ENCODE data around the gene MYH10. TPM values are rescaled to one million over a fixed set of nuclear protein-coding genes. Genes with fewer than 3 reads are reported as not detected.

MYH10 gene
- total RNA-seq, 2 experiments from 2014 or later = 13.1 to 13.4 TPM

GRCh38 chr17:8588877-8589554 lies 41.5 kb downstream of the MYH10 start:
- Mint-ChIP-seq H3K9me3 (no peaks in the 10 kb centered on the region), H3K4me3 (no peak overlapping the region), H3K36me3 (ENCODE audit: low read depth) (no peaks in the 10 kb centered on the region), H3K4me1 (ENCODE audit: low read depth) (no peaks in the 10 kb centered on the region), H3K27ac (no peak overlapping the region), H3K27me3 (ENCODE audit: low read depth) (peaks cover 4% of the 10 kb centered on the region)
- no peak for DNase-seq
- intact Hi-C loops (cut with micrococcal nuclease) = no loop called here
- CTCF ChIA-PET = no interaction called here

- Mint-ChIP-seq H3K4me3 (no peak overlapping the region), H3K4me1 (ENCODE audit: low read depth) (no peaks in the 10 kb centered on the region), H3K27ac (no peak overlapping the region), H3K27me3 (ENCODE audit: low read depth) (peaks cover 3% of the 10 kb centered on the region), H3K36me3 (ENCODE audit: low read depth) (no peaks in the 10 kb centered on the region), H3K9me3 (no peaks in the 10 kb centered on the region)
- intact Hi-C loops (cut with micrococcal nuclease) = no loop called here
- DNase-seq = no peak
- CTCF ChIA-PET = no interaction called here
Observed at GRCh38 chr17:8586766-8587165, 43.8 kb downstream of the MYH10 start.

- intact Hi-C loops (cut with micrococcal nuclease) = no loop called here
- H3K27ac Mint-ChIP-seq = no peak overlapping the region
- no peaks in the 10 kb centered on the region for H3K27me3 Mint-ChIP-seq (ENCODE audit: low read depth)
- H3K4me3 Mint-ChIP-seq = no peak overlapping the region
- DNase-seq = no peak
- H3K4me1 Mint-ChIP-seq (ENCODE audit: low read depth) = peaks cover 4% of the 10 kb centered on the region
- no peaks in the 10 kb centered on the region for H3K36me3 Mint-ChIP-seq (ENCODE audit: low read depth)
- H3K9me3 Mint-ChIP-seq = no peaks in the 10 kb centered on the region
- CTCF ChIA-PET = no interaction called here
Observed at GRCh38 chr17:8585911-8586310, 44.6 kb downstream of the MYH10 start.

- DNase-seq = no peak
- H3K4me1 Mint-ChIP-seq (ENCODE audit: low read depth) = peaks cover 6% of the 10 kb centered on the region
- no peak overlapping the region for H3K4me3 Mint-ChIP-seq
- H3K27me3 Mint-ChIP-seq (ENCODE audit: low read depth) = no peaks in the 10 kb centered on the region
- no peak overlapping the region for H3K27ac Mint-ChIP-seq
- no peaks in the 10 kb centered on the region for H3K9me3 Mint-ChIP-seq
- H3K36me3 Mint-ChIP-seq (ENCODE audit: low read depth) = no peaks in the 10 kb centered on the region
- CTCF ChIA-PET = no interaction called here
- intact Hi-C loops (cut with micrococcal nuclease) = no loop called here
Observed at GRCh38 chr17:8583954-8584353, 46.6 kb downstream of the MYH10 start.

- Mint-ChIP-seq H3K4me3 (no peak overlapping the region), H3K36me3 (ENCODE audit: low read depth) (no peaks in the 10 kb centered on the region), H3K27ac (no peak overlapping the region), H3K4me1 (ENCODE audit: low read depth) (peaks cover 6% of the 10 kb centered on the region), H3K27me3 (ENCODE audit: low read depth) (no peaks in the 10 kb centered on the region), H3K9me3 (no peaks in the 10 kb centered on the region)
- peak; percentile 18 for DNase-seq
- CTCF ChIA-PET = interaction anchor here (1.0 to 1.7 kb wide), 2 partner anchors 166 to 205 kb away, joined by 3 to 4 read pairs; no protein-coding TSS in a partner anchor
- intact Hi-C loops (cut with micrococcal nuclease) = no loop called here
Observed at GRCh38 chr17:8580952-8581658, 49.4 kb downstream of the MYH10 start.

DNA sequence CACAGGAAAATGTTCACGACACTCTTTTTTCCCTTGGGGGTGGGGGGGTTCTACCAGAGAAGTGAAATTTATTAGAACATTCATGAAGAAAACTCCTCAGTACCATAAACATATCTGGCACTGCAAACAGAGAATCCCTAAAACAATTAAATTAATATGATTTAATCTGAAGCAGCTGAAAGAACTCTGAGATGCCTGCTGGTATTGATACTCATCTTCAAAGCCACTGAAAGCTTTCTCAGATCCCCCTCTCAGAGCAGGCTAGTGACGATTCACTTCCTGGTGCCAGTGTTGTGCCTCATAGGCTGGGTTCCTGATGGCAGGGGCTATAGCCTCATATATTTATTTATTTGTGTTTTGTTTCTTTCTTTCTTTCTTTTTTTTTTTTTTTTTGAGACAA lies 52.7 kb downstream of the MYH10 start:
- intact Hi-C loops (cut with micrococcal nuclease) = no loop called here
- CTCF ChIA-PET = interaction anchor here (0.7 kb wide), 1 partner anchor 498 kb away, joined by 5 read pairs; no protein-coding TSS in a partner anchor
- H3K27me3 Mint-ChIP-seq (ENCODE audit: low read depth) = no peaks in the 10 kb centered on the region
- H3K4me1 Mint-ChIP-seq (ENCODE audit: low read depth) = peaks cover 6% of the 10 kb centered on the region
- H3K36me3 Mint-ChIP-seq (ENCODE audit: low read depth) = no peaks in the 10 kb centered on the region
- no peak overlapping the region for H3K4me3 Mint-ChIP-seq
- DNase-seq = peak; percentile 7
- no peak overlapping the region for H3K27ac Mint-ChIP-seq
- no peaks in the 10 kb centered on the region for H3K9me3 Mint-ChIP-seq

GRCh38 chr17:8576559-8577294 lies 53.8 kb downstream of the MYH10 start:
- Mint-ChIP-seq H3K4me1 (ENCODE audit: low read depth) (peaks cover 6% of the 10 kb centered on the region), H3K9me3 (no peaks in the 10 kb centered on the region), H3K27me3 (ENCODE audit: low read depth) (no peaks in the 10 kb centered on the region), H3K4me3 (no peak overlapping the region), H3K36me3 (ENCODE audit: low read depth) (no peaks in the 10 kb centered on the region), H3K27ac (no peak overlapping the region)
- DNase-seq = no peak
- intact Hi-C loops (cut with micrococcal nuclease) = no loop called here
- CTCF ChIA-PET = no interaction called here

DNA sequence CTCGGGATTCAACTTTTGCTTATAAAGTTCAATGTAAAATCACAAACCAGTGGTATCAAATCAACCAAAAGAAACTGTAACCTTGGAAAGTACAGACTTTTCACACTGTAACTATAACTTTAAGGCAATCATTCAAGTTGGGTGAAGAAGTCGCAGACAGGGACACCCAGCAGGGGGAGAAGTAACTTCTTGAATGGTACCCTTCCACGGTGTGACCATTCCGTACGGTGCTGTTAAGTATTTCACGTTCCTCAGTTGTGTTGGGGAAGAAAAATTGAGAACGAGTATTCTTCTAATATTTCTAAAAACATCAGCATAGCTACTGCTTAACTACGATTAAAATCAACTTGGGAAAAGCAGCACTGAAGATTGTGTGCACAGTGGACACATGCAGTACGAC lies 55.8 kb downstream of the MYH10 start:
- H3K4me3 Mint-ChIP-seq = no peak overlapping the region

GRCh38 chr17:8572764-8573163 lies 57.8 kb downstream of the MYH10 start:
- DNase-seq = no peak
- CTCF ChIA-PET = interaction anchor here (0.6 to 1.1 kb wide), 2 partner anchors 149 to 426 kb away, joined by 3 read pairs; no protein-coding TSS in a partner anchor
- intact Hi-C loops (cut with micrococcal nuclease) = loop anchor here (5.0 kb wide), 2 partner anchors 175 to 325 kb away; no protein-coding TSS in a partner anchor
- no peak overlapping the region for H3K4me3 Mint-ChIP-seq
- H3K4me1 Mint-ChIP-seq (ENCODE audit: low read depth) = no peaks in the 10 kb centered on the region
- no peaks in the 10 kb centered on the region for H3K9me3 Mint-ChIP-seq
- H3K27me3 Mint-ChIP-seq (ENCODE audit: low read depth) = no peaks in the 10 kb centered on the region
- no peak overlapping the region for H3K27ac Mint-ChIP-seq
- H3K36me3 Mint-ChIP-seq (ENCODE audit: low read depth) = no peaks in the 10 kb centered on the region

More for the DNA sequence above, 55.8 kb downstream of the MYH10 start:
- intact Hi-C loops (cut with micrococcal nuclease) = loop anchor here (5.0 kb wide), 2 partner anchors 173 to 323 kb away; no protein-coding TSS in a partner anchor
- H3K36me3 Mint-ChIP-seq (ENCODE audit: low read depth) = no peaks in the 10 kb centered on the region
- no peak overlapping the region for H3K27ac Mint-ChIP-seq
- no peaks in the 10 kb centered on the region for H3K4me1 Mint-ChIP-seq (ENCODE audit: low read depth)
- H3K27me3 Mint-ChIP-seq (ENCODE audit: low read depth) = no peaks in the 10 kb centered on the region
- DNase-seq = no peak
- CTCF ChIA-PET = no interaction called here
- H3K9me3 Mint-ChIP-seq = no peaks in the 10 kb centered on the region

DNA sequence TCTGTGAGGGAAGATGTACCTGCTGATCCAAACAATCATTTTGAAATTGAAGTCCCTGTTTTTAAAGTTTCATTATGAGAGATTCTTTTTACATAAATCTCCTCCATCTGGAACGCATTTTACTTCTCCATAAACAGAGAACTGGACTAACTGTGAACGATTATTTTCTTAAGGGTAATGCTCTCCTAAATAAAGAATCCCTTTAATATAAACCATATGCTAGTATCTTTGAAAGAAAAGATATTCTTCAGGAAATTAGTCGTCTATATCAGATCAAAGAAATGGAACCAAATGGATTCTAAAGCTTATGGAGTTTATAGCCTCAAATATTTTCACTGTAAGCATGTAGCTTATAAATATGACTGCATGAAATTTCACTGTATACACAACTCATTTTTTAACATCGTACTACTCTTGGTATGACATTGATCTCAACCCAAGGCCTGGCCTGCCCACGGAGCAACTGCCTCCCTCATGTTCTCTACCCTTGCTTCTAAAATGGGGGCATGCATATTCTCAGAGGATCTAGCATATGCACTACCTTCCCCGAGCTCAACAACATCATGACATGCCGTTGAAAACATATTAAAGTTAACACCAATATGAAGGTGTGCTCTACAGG lies 66.4 kb downstream of the MYH10 start:
- no peak overlapping the region for H3K4me3 Mint-ChIP-seq
- no peak for DNase-seq
- intact Hi-C loops (cut with micrococcal nuclease) = no loop called here
- no peaks in the 10 kb centered on the region for H3K4me1 Mint-ChIP-seq (ENCODE audit: low read depth)
- no peaks in the 10 kb centered on the region for H3K36me3 Mint-ChIP-seq (ENCODE audit: low read depth)
- no peak overlapping the region for H3K27ac Mint-ChIP-seq
- CTCF ChIA-PET = no interaction called here
- H3K9me3 Mint-ChIP-seq = no peaks in the 10 kb centered on the region
- no peaks in the 10 kb centered on the region for H3K27me3 Mint-ChIP-seq (ENCODE audit: low read depth)

DNA sequence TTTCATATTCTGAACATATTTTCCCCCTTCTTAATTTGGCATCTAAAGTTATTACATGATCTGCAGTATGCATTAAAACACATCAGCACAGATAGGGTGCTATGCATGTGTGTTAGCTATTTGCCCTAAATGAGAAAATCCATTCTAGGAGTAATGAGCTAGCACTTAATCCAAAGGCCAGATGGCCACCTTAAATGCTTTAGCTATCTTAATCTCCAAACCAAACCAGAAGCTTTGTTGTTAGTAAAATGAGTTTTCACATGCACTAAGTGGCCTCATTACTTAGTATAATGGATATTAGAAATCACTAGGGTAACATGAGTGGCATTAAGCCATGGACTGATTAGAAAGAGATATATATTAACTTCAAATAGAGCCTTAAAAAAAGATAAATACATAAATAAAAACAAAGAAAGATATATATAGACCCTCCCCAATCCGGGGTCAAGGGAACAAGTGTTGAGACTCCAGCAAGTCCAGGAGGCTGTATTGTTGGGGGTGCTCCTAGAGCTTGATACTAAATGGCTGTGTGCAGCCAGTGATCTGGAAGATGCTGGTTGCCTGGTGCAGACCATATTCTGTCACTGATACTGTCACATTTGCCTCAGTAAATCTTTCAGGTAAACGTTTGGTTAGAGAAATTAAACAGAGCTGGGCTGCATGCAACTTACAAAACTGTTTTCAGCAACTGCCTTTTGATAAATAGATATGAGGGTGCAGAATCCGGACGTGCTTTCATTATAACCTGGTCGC lies 67.3 kb downstream of the MYH10 start:
- Mint-ChIP-seq H3K27ac (no peak overlapping the region), H3K4me1 (ENCODE audit: low read depth) (no peaks in the 10 kb centered on the region), H3K36me3 (ENCODE audit: low read depth) (no peaks in the 10 kb centered on the region), H3K4me3 (no peak overlapping the region), H3K27me3 (ENCODE audit: low read depth) (no peaks in the 10 kb centered on the region), H3K9me3 (no peaks in the 10 kb centered on the region)
- CTCF ChIA-PET = interaction anchor here (0.7 kb wide), 1 partner anchor 263 kb away, joined by 3 read pairs; no protein-coding TSS in a partner anchor
- DNase-seq = no peak
- intact Hi-C loops (cut with micrococcal nuclease) = no loop called here

DNA sequence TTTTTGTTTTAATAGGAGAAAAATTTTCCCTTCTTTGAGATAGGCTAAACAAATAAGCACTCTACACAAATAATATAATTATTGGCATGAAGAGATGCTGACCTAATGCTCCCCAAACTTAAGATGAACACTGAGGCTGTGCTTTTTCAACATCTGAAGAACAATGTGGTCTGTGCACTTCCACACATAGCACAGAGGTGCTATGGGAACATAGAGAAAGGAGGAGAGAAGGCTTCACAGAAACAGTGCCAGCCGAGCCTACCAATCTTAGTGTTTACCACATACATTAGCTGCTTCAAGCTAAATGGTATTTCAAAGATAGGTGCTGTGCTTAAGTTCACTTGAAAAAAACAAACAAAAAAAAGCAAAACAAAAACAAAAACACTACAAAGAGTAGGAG lies 72.4 kb downstream of the MYH10 start:
- CTCF ChIA-PET = no interaction called here
- Mint-ChIP-seq H3K27ac (no peak overlapping the region), H3K4me1 (ENCODE audit: low read depth) (no peaks in the 10 kb centered on the region), H3K9me3 (no peaks in the 10 kb centered on the region), H3K36me3 (ENCODE audit: low read depth) (no peaks in the 10 kb centered on the region), H3K4me3 (no peak overlapping the region), H3K27me3 (ENCODE audit: low read depth) (no peaks in the 10 kb centered on the region)
- intact Hi-C loops (cut with micrococcal nuclease) = no loop called here
- DNase-seq = no peak
